GM19351 (cell line): ENCODE measurements around the gene SPX.

ENCODE experiments used
- ATAC-seq: cut with Tn5 transposase; IDR thresholded peaks from one replicate; pipeline ENCODE4 v1.9.1; 2021; ENCODE audit warnings: mild to moderate bottlenecking, moderate library complexity; ENCODE audit not compliant: unreplicated experiment

SPX gene

DNA sequence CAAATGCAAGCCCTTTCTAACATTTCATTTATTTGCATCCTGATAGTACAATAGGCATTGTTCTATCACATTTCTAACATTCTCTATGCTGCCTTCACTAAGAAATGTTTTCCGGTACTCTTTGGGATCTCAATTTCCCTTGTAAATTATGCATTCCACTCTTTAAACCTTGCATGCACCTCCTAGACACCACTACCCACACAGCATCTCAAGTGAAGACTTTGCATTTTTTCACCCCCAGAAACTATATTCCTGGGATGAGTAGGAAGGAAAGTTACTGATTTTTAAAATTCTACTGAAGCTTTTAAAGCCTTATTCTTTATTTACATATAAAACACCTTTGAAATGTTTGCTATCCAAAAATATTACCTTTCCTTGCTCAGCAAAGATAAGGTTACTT lies 51.4 kb downstream of the SPX start:
- ATAC-seq = no peak

DNA sequence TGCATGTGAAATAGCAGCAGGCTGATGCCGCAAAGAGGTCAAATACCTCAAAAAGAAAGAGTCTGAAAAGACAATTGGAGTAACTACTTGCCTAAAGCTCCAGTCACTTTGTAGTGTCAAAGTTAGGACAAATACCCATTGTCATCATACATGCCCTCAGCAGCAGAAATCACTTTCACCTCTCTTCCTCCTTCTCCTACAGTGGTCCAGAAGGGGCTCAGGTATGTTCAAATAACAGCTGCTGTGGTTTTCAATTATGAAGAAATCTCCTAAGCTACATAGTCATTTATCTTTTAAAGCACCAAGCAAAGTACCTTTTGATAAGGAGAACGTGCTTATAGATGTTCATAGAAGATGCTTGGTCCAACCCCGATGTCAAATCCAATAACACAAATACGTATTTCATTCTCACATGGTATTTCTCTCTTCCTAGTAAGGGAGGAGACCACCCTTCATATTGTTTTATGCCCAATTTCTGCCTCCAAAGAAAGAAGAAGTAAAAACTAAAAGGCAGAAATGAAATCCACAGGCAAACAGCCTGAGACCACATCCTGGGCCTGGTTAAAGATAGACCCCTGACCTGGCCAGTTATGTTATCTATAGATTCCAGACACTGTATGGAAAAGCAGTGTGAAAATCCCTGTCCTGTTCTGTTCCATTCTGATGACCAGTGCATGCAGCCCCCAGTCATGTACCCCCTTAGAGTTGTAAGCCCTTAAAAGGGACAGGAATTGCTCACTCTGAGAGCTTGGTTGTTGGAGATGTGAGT lies 54.8 kb downstream of the SPX start:
- ATAC-seq = no peak
